ENCODE measurements around the gene RAB3IL1.

GRCh38 chr11:61958590-61958989 lies 41.2 kb upstream of the RAB3IL1 start:
- TF ChIP-seq RAD21 (IDR thresholded peaks at IDR 0.05; ENCODE audit: low read depth) (no peak), CTCF (IDR thresholded peaks at IDR 0.05 in 2 of 3, conservative IDR thresholded peaks at IDR 0.05 in 1 of 3; ENCODE audit: borderline replicate concordance in 1 of 3, insufficient read depth in 1 of 3, low read depth in 2 of 3, low read length in 2 of 3) (no peak), EZH2 (IDR thresholded peaks at IDR 0.05) (no peak), JUND (IDR thresholded peaks at IDR 0.05) (no peak), SRF (IDR thresholded peaks at IDR 0.05; ENCODE audit: low read depth) (no peak), CBX3 (IDR thresholded peaks at IDR 0.05; ENCODE audit: low read depth) (no peak), SP1 (IDR thresholded peaks at IDR 0.05; ENCODE audit: low read depth) (no peak), POLR2A (IDR thresholded peaks at IDR 0.05; ENCODE audit: borderline replicate concordance, extremely low read depth, insufficient read depth, insufficient read length) (no peak)
- TF ChIP-seq, protein P1, sequence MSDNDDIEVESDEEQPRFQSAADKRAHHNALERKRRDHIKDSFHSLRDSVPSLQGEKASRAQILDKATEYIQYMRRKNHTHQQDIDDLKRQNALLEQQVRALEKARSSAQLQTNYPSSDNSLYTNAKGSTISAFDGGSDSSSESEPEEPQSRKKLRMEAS (IDR thresholded peaks at IDR 0.05), result no peak
- TF ChIP-seq, protein P2, sequence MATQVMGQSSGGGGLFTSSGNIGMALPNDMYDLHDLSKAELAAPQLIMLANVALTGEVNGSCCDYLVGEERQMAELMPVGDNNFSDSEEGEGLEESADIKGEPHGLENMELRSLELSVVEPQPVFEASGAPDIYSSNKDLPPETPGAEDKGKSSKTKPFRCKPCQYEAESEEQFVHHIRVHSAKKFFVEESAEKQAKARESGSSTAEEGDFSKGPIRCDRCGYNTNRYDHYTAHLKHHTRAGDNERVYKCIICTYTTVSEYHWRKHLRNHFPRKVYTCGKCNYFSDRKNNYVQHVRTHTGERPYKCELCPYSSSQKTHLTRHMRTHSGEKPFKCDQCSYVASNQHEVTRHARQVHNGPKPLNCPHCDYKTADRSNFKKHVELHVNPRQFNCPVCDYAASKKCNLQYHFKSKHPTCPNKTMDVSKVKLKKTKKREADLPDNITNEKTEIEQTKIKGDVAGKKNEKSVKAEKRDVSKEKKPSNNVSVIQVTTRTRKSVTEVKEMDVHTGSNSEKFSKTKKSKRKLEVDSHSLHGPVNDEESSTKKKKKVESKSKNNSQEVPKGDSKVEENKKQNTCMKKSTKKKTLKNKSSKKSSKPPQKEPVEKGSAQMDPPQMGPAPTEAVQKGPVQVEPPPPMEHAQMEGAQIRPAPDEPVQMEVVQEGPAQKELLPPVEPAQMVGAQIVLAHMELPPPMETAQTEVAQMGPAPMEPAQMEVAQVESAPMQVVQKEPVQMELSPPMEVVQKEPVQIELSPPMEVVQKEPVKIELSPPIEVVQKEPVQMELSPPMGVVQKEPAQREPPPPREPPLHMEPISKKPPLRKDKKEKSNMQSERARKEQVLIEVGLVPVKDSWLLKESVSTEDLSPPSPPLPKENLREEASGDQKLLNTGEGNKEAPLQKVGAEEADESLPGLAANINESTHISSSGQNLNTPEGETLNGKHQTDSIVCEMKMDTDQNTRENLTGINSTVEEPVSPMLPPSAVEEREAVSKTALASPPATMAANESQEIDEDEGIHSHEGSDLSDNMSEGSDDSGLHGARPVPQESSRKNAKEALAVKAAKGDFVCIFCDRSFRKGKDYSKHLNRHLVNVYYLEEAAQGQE (IDR thresholded peaks at IDR 0.05; ENCODE audit: low read depth), result no peak

Measured in HCT116 (cell line).